Posterior cingulate gyrus (tissue), 11 donors: ENCODE data around the gene HSH2D.

Source experiments
- DNase-seq, 10 donors: peaks; one replicate each; pipeline versions ENCODE4 v3.0.0 to v3.0.0-alpha.2; 2020 to 2021; ENCODE audit warnings: mixed read lengths in 3 of 10
- intact Hi-C: fragments of 100-400 bp; cut with DNase I; formaldehyde crosslinking; loops from one replicate; pipeline ENCODE4 v1.15.1; 2023

The HSH2D gene

GRCh38 chr19:16188521-16188920, 45.0 kb downstream of the HSH2D start:
- DNase-seq, result peak in 1 of 10 donors; percentile 58
- intact Hi-C loops, result no loop called here

GRCh38 chr19:16190198-16190597, 46.7 kb downstream of the HSH2D start:
- DNase-seq, result peak in 1 of 10 donors; percentile 38
- intact Hi-C loops, result no loop called here

GRCh38 chr19:16190736-16191135, 47.3 kb downstream of the HSH2D start:
- intact Hi-C loops, result no loop called here
- peak in 1 of 10 donors; percentile 18 for DNase-seq

- DNase-seq, result peak in 2 of 10 donors; percentile 46 to 59
Measured at GRCh38 chr19:16191216-16191908, 47.9 kb downstream of the HSH2D start.

GRCh38 chr19:16193466-16193865, 50.0 kb downstream of the HSH2D start:
- DNase-seq, result peak in 1 of 10 donors; percentile 35
- intact Hi-C loops, result no loop called here

More at GRCh38 chr19:16191216-16191908, 47.9 kb downstream of the HSH2D start:
- intact Hi-C loops, result no loop called here

GRCh38 chr19:16197188-16197621, 53.7 kb downstream of the HSH2D start:
- intact Hi-C loops, result loop anchor here (1.0 kb wide), 1 partner anchor 12 kb away; the partner anchor contains the start of gene FAM32A
- peak in 1 of 10 donors; percentile 2 for DNase-seq

- intact Hi-C loops, result loop anchor here (1.0 kb wide), 1 partner anchor 12 kb away; the partner anchor contains the start of gene FAM32A
- peak; percentile 95 to 100 (median 97) for DNase-seq
Measured at GRCh38 chr19:16197622-16198369, 54.3 kb downstream of the HSH2D start, which contains the start of gene AP1M1. Gene AP1M1 (plus strand): TSS chr19:16197911. CDS start chr19:16198027, 116 bp downstream.

GRCh38 chr19:16198370-16198651, 54.8 kb downstream of the HSH2D start:
- DNase-seq, result no peak
- intact Hi-C loops, result no loop called here

- DNase-seq, result peak in 1 of 10 donors; percentile 62
- intact Hi-C loops, result no loop called here
Measured at GRCh38 chr19:16199275-16199932, 55.9 kb downstream of the HSH2D start.

GRCh38 chr19:16200038-16201010, 56.8 kb downstream of the HSH2D start:
- DNase-seq, result peak in 2 of 10 donors; percentile 47 to 55
- intact Hi-C loops, result no loop called here

- intact Hi-C loops, result no loop called here
- DNase-seq, result no peak
Measured at GRCh38 chr19:16201011-16201391, 57.5 kb downstream of the HSH2D start.

- DNase-seq, result peak in 3 of 10 donors; percentile 3 to 52 (median 43)
- intact Hi-C loops, result no loop called here
Measured at GRCh38 chr19:16202320-16203255, 59.1 kb downstream of the HSH2D start.

GRCh38 chr19:16203256-16204004, 59.9 kb downstream of the HSH2D start:
- intact Hi-C loops, result no loop called here

GRCh38 chr19:16204005-16204294, 60.5 kb downstream of the HSH2D start:
- intact Hi-C loops, result no loop called here
- peak in 1 of 10 donors; percentile 32 for DNase-seq

More at GRCh38 chr19:16203256-16204004, 59.9 kb downstream of the HSH2D start:
- DNase-seq, result peak in 2 of 10 donors; percentile 51 to 78

GRCh38 chr19:16205205-16206045, 61.9 kb downstream of the HSH2D start:
- peak in 2 of 10 donors; percentile 35 to 69 for DNase-seq
- intact Hi-C loops, result no loop called here

GRCh38 chr19:16206046-16206605, 62.6 kb downstream of the HSH2D start:
- peak in 2 of 10 donors; percentile 61 to 65 for DNase-seq
- intact Hi-C loops, result no loop called here

GRCh38 chr19:16206637-16207036, 63.2 kb downstream of the HSH2D start:
- peak in 2 of 10 donors; percentile 34 to 55 for DNase-seq
- intact Hi-C loops, result no loop called here
